Measurements from ENCODE around the gene PSME3IP1. TPM values are rescaled to one million over a fixed set of nuclear protein-coding genes. Genes with fewer than 3 reads are reported as not detected.

The PSME3IP1 gene
- total RNA-seq, 1 experiment from 2014 or later: 143 TPM

DNA sequence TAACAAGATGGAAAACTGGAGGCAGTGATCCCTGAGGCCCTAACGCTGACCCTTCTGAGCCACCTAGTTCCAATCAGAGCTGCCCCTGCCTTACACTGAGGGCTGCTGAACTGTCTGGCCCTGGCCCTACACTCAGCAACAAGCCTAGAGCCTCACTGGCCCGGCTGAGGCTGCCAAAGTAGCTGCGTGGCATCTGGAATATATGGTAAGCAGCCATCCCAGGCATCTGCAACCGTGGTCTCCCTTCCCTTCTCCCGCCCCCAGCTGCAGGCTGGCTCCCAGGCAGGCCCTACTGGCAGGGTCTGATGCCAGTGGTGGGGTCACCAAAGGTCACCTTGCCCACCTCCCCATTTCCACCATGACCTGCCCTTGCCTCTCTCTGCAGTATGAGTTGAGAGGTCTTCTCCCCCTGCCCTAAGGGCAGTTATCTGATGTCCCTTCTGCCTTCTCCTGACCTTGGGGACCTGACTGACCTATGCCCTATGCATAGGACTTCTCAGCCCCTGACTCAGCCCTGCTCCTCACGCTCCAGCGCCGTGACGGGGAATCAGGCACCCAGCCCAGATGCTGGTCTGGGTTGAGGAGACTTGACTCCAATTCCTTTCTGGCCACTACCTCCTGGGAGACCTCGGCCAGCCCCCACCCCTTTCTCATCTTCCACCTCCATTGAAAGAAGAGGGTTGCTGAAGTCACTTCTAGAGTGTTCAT is 48.1 kb downstream of the PSME3IP1 start:
- CTCF ChIA-PET: no interaction called here
- H3K27ac Mint-ChIP-seq (ENCODE audit: unreplicated experiment): no peak overlapping the region

DNA sequence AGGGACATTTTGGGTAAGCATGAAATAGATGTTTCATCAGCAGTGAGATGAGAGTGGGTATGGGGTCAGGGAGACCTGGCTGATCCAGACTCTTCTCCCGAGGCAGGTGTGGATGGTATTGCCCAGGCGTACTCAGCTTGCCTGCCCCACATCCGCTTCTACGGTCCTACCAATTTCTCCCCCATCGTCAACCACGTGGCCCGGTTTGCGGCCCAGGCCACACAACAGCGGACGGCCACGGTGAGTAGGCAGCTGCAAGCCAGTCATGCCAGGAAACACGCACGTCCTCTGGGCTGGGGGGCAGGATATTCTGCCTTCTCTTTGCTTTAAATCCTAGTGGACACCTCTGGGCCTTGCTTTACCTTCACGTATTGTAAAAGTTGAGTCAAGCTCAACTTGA is 48.8 kb downstream of the PSME3IP1 start:
- H3K9me3 ChIP-seq: no peaks in the 10 kb centered on the region
- POLR2A ChIA-PET: no interaction called here
- CTCF ChIA-PET: no interaction called here
- no peaks in the 10 kb centered on the region for H3K27me3 ChIP-seq (replicated peaks; ENCODE audit: control insufficient read depth, insufficient read depth, low read length)
- H3K27me3 Mint-ChIP-seq (ENCODE audit: insufficient read depth, unreplicated experiment): no peaks in the 10 kb centered on the region
- no peaks in the 10 kb centered on the region for H3K36me3 ChIP-seq (ENCODE audit: control insufficient read depth, insufficient read depth, low read length)
- DNase-seq: no peak
- H3K9me3 Mint-ChIP-seq (ENCODE audit: unreplicated experiment): no peaks in the 10 kb centered on the region
- intact Hi-C loops (cut with micrococcal nuclease; ENCODE audit: unreplicated experiment): no loop called here
- H3K27ac Mint-ChIP-seq (ENCODE audit: unreplicated experiment): no peak overlapping the region
- H3K4me3 Mint-ChIP-seq (ENCODE audit: unreplicated experiment): no peak overlapping the region
- H3K4me1 ChIP-seq: peaks cover 7% of the 10 kb centered on the region
- no TSS peak for BruUV-seq (replicated peaks)
- no peaks in the 10 kb centered on the region for H3K36me3 Mint-ChIP-seq (ENCODE audit: insufficient read depth, unreplicated experiment)
- H3K4me3 ChIP-seq (ENCODE audit: low read depth, low read length): no peak overlapping the region
- H3K4me1 Mint-ChIP-seq (ENCODE audit: low read depth, unreplicated experiment): no peaks in the 10 kb centered on the region
- TF ChIP-seq, protein P1, sequence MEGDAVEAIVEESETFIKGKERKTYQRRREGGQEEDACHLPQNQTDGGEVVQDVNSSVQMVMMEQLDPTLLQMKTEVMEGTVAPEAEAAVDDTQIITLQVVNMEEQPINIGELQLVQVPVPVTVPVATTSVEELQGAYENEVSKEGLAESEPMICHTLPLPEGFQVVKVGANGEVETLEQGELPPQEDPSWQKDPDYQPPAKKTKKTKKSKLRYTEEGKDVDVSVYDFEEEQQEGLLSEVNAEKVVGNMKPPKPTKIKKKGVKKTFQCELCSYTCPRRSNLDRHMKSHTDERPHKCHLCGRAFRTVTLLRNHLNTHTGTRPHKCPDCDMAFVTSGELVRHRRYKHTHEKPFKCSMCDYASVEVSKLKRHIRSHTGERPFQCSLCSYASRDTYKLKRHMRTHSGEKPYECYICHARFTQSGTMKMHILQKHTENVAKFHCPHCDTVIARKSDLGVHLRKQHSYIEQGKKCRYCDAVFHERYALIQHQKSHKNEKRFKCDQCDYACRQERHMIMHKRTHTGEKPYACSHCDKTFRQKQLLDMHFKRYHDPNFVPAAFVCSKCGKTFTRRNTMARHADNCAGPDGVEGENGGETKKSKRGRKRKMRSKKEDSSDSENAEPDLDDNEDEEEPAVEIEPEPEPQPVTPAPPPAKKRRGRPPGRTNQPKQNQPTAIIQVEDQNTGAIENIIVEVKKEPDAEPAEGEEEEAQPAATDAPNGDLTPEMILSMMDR (IDR thresholded peaks at IDR 0.05; ENCODE audit: insufficient read depth in 1 of 2, low read depth in 1 of 2, low read length in 1 of 2, severe bottlenecking in 1 of 2, unreplicated experiment in 1 of 2): no peak

More for the DNA sequence above, 48.1 kb downstream of the PSME3IP1 start:
- intact Hi-C loops (cut with micrococcal nuclease; ENCODE audit: unreplicated experiment): no loop called here
- Histone ChIP-seq H3K36me3 (ENCODE audit: control insufficient read depth, insufficient read depth, low read length) (no peaks in the 10 kb centered on the region), H3K9me3 (no peaks in the 10 kb centered on the region), H3K4me3 (ENCODE audit: low read depth, low read length) (no peak overlapping the region), H3K27me3 (replicated peaks; ENCODE audit: control insufficient read depth, insufficient read depth, low read length) (no peaks in the 10 kb centered on the region), H3K4me1 (no peaks in the 10 kb centered on the region; the same call in 1 of the 2 replicates)
- Mint-ChIP-seq H3K4me1 (ENCODE audit: low read depth, unreplicated experiment) (no peaks in the 10 kb centered on the region), H3K9me3 (ENCODE audit: unreplicated experiment) (no peaks in the 10 kb centered on the region), H3K4me3 (ENCODE audit: unreplicated experiment) (no peak overlapping the region), H3K36me3 (ENCODE audit: insufficient read depth, unreplicated experiment) (no peaks in the 10 kb centered on the region), H3K27me3 (ENCODE audit: insufficient read depth, unreplicated experiment) (no peaks in the 10 kb centered on the region)
- DNase-seq: peak in 1 of 2 experiments; percentile 31
- POLR2A ChIA-PET: interaction anchor here (0.6 kb wide), 1 partner anchor 22 kb away, joined by 4 read pairs; no protein-coding TSS in a partner anchor
- no TSS peak for BruUV-seq (replicated peaks)
- TF ChIP-seq, protein P1 (IDR thresholded peaks at IDR 0.05; ENCODE audit: insufficient read depth in 1 of 2, low read depth in 1 of 2, low read length in 1 of 2, severe bottlenecking in 1 of 2, unreplicated experiment in 1 of 2): no peak

DNA sequence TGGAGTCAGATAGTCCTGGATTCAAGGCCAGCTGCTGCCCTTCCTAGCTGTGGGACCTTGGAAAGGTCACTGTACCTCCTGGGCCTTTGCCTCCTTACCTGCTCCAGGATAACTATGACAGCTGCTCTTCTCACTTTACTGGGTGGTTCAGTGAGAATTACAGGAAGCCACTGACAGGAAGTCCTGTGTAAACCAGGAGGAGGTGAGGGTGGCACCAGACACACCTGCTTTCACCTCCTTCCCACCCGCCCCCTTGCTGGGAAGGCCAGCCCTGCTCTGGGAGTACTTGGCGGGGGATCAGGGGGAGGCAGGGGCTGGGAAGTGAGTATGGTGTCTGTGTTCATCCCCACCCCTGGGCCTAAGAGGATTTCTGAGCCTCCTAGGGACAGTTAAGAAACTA is 50.9 kb downstream of the PSME3IP1 start:
- Histone ChIP-seq H3K27me3 (replicated peaks; ENCODE audit: control insufficient read depth, insufficient read depth, low read length) (no peaks in the 10 kb centered on the region), H3K9me3 (no peaks in the 10 kb centered on the region), H3K4me1 (peaks cover 9% of the 10 kb centered on the region), H3K4me3 (ENCODE audit: low read depth, low read length) (no peak overlapping the region), H3K36me3 (ENCODE audit: control insufficient read depth, insufficient read depth, low read length) (no peaks in the 10 kb centered on the region)
- ChIA-PET CTCF (interaction anchor here (0.6 kb wide), 1 partner anchor 14 kb away, joined by 3 read pairs; no protein-coding TSS in a partner anchor), POLR2A (no interaction called here)
- no peak overlapping the region for H3K27ac Mint-ChIP-seq (ENCODE audit: unreplicated experiment)
- TF ChIP-seq, protein P1 (IDR thresholded peaks at IDR 0.05; ENCODE audit: insufficient read depth in 1 of 2, low read depth in 1 of 2, low read length in 1 of 2, severe bottlenecking in 1 of 2, unreplicated experiment in 1 of 2): no peak
- no TSS peak for BruUV-seq (replicated peaks)
- H3K4me1 Mint-ChIP-seq (ENCODE audit: low read depth, unreplicated experiment): no peaks in the 10 kb centered on the region
- intact Hi-C loops (cut with micrococcal nuclease; ENCODE audit: unreplicated experiment): no loop called here
- peaks cover under 1% of the 10 kb centered on the region for H3K36me3 Mint-ChIP-seq (ENCODE audit: insufficient read depth, unreplicated experiment)
- H3K27me3 Mint-ChIP-seq (ENCODE audit: insufficient read depth, unreplicated experiment): no peaks in the 10 kb centered on the region
- DNase-seq: no peak
- H3K4me3 Mint-ChIP-seq (ENCODE audit: unreplicated experiment): no peak overlapping the region
- no peaks in the 10 kb centered on the region for H3K9me3 Mint-ChIP-seq (ENCODE audit: unreplicated experiment)
